GM23338 (cell line): ENCODE data around the gene RDH5.

ENCODE experiments used
- CREB1 ChIP-seq: fragments of 250-450 bp; sonication (Bioruptor Pico); IDR thresholded peaks from 2 replicates; pipeline ENCODE4 v1.5.0; 2020; ENCODE audit warnings: low read depth, mild to moderate bottlenecking, moderate library complexity
- EZH2 ChIP-seq: fragments of 200-600 bp; sonication (generic); IDR thresholded peaks from one replicate; pipeline ENCODE4 v1.8.0; 2017; ENCODE audit warnings: antibody characterized with exemption, mild to moderate bottlenecking, low read depth; ENCODE audit not compliant: unreplicated experiment
- EZH2phosphoT487 ChIP-seq: fragments of 200-600 bp; sonication (generic); IDR thresholded peaks from one replicate; pipeline ENCODE4 v1.8.1; 2018; ENCODE audit warnings: antibody characterized with exemption; ENCODE audit not compliant: unreplicated experiment
- JUNB ChIP-seq: IDR thresholded peaks from one replicate; pipeline ENCODE4 v1.6.1; 2016; ENCODE audit warnings: antibody characterized with exemption; ENCODE audit not compliant: unreplicated experiment
- NANOG ChIP-seq: IDR thresholded peaks from 2 replicates; pipeline ENCODE4 v1.6.1; 2016; ENCODE audit warnings: antibody characterized with exemption, borderline replicate concordance
- POLR2AphosphoS5 ChIP-seq: IDR thresholded peaks from 2 replicates; pipeline ENCODE4 v1.6.1; 2016; ENCODE audit warnings: antibody characterized with exemption, low read depth
- STAT1 ChIP-seq: IDR thresholded peaks from one replicate; pipeline ENCODE4 v1.6.1; 2016; ENCODE audit warnings: antibody characterized with exemption; ENCODE audit not compliant: unreplicated experiment
- ZNF114 ChIP-seq: fragments of 250-450 bp; sonication (Bioruptor Pico); IDR thresholded peaks from 2 replicates; pipeline ENCODE4 v1.5.0; 2020; ENCODE audit warnings: mild to moderate bottlenecking, moderate library complexity
- ZNF331 ChIP-seq: fragments of 250-450 bp; sonication (Bioruptor Pico); IDR thresholded peaks from 2 replicates; pipeline ENCODE4 v1.5.0; 2020; ENCODE audit warnings: low read depth, mild to moderate bottlenecking, moderate library complexity
- TF ChIP-seq, protein P1 (sequence below), 2 experiments: fragments of 200-600 bp in 1 of 2; sonication (generic) in 1 of 2; conservative IDR thresholded peaks; 2 replicates each; pipeline versions ENCODE4 v1.5.1 to v1.6.1; 2016 to 2017; ENCODE audit warnings: antibody characterized with exemption in 2 of 2, low read depth in 2 of 2, mild to moderate bottlenecking in 2 of 2, moderate library complexity in 1 of 2
- TF ChIP-seq, protein P2 (sequence below): IDR thresholded peaks from one replicate; pipeline ENCODE4 v1.6.1; 2018; ENCODE audit warnings: antibody characterized with exemption; ENCODE audit not compliant: unreplicated experiment
- TF ChIP-seq, protein P3 (sequence below): IDR thresholded peaks from 2 replicates; pipeline ENCODE4 v1.6.1; 2016; ENCODE audit warnings: antibody characterized with exemption
- TF ChIP-seq, protein P4 (sequence below): fragments of 250-450 bp; sonication (Bioruptor Pico); IDR thresholded peaks from 2 replicates; pipeline ENCODE4 v1.5.0; 2020; ENCODE audit warnings: mild to moderate bottlenecking, moderate library complexity

DNA sequence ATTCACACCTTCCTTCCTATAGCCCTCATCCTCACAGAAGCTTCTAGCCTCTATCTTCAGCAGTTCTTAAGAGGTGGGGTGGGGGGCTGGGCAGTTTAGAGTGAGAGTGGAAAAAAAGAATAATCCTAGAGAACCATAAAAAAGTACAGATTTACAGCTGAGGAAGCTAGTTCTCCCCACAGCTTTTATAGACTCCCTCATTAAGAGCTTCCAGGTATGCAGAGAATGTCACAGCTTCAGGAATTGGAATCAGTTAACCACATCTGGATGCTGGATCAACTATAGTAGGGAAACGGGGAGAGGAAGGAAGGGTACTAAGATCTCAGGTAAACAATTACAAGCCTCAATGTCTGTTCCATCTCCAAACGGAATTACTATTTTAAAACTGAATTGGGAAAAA lies 35.1 kb downstream of the RDH5 start:
- TF ChIP-seq, protein P1, sequence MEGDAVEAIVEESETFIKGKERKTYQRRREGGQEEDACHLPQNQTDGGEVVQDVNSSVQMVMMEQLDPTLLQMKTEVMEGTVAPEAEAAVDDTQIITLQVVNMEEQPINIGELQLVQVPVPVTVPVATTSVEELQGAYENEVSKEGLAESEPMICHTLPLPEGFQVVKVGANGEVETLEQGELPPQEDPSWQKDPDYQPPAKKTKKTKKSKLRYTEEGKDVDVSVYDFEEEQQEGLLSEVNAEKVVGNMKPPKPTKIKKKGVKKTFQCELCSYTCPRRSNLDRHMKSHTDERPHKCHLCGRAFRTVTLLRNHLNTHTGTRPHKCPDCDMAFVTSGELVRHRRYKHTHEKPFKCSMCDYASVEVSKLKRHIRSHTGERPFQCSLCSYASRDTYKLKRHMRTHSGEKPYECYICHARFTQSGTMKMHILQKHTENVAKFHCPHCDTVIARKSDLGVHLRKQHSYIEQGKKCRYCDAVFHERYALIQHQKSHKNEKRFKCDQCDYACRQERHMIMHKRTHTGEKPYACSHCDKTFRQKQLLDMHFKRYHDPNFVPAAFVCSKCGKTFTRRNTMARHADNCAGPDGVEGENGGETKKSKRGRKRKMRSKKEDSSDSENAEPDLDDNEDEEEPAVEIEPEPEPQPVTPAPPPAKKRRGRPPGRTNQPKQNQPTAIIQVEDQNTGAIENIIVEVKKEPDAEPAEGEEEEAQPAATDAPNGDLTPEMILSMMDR (conservative IDR thresholded peaks at IDR 0.05; ENCODE audit: low read depth in 2 of 2), result no peak
- TF ChIP-seq, protein P2, sequence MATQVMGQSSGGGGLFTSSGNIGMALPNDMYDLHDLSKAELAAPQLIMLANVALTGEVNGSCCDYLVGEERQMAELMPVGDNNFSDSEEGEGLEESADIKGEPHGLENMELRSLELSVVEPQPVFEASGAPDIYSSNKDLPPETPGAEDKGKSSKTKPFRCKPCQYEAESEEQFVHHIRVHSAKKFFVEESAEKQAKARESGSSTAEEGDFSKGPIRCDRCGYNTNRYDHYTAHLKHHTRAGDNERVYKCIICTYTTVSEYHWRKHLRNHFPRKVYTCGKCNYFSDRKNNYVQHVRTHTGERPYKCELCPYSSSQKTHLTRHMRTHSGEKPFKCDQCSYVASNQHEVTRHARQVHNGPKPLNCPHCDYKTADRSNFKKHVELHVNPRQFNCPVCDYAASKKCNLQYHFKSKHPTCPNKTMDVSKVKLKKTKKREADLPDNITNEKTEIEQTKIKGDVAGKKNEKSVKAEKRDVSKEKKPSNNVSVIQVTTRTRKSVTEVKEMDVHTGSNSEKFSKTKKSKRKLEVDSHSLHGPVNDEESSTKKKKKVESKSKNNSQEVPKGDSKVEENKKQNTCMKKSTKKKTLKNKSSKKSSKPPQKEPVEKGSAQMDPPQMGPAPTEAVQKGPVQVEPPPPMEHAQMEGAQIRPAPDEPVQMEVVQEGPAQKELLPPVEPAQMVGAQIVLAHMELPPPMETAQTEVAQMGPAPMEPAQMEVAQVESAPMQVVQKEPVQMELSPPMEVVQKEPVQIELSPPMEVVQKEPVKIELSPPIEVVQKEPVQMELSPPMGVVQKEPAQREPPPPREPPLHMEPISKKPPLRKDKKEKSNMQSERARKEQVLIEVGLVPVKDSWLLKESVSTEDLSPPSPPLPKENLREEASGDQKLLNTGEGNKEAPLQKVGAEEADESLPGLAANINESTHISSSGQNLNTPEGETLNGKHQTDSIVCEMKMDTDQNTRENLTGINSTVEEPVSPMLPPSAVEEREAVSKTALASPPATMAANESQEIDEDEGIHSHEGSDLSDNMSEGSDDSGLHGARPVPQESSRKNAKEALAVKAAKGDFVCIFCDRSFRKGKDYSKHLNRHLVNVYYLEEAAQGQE, result no peak
- TF ChIP-seq POLR2AphosphoS5 (no peak; the same call in 1 of the 2 replicates), EZH2 (no peak), CREB1 (CRISPR knock-in tag) (no peak), JUNB (no peak), EZH2phosphoT487 (no peak), ZNF114 (no peak), STAT1 (no peak), NANOG (no peak), ZNF331 (CRISPR knock-in tag) (no peak)
- TF ChIP-seq, protein P3, sequence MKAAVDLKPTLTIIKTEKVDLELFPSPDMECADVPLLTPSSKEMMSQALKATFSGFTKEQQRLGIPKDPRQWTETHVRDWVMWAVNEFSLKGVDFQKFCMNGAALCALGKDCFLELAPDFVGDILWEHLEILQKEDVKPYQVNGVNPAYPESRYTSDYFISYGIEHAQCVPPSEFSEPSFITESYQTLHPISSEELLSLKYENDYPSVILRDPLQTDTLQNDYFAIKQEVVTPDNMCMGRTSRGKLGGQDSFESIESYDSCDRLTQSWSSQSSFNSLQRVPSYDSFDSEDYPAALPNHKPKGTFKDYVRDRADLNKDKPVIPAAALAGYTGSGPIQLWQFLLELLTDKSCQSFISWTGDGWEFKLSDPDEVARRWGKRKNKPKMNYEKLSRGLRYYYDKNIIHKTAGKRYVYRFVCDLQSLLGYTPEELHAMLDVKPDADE, result no peak
- TF ChIP-seq, protein P4, sequence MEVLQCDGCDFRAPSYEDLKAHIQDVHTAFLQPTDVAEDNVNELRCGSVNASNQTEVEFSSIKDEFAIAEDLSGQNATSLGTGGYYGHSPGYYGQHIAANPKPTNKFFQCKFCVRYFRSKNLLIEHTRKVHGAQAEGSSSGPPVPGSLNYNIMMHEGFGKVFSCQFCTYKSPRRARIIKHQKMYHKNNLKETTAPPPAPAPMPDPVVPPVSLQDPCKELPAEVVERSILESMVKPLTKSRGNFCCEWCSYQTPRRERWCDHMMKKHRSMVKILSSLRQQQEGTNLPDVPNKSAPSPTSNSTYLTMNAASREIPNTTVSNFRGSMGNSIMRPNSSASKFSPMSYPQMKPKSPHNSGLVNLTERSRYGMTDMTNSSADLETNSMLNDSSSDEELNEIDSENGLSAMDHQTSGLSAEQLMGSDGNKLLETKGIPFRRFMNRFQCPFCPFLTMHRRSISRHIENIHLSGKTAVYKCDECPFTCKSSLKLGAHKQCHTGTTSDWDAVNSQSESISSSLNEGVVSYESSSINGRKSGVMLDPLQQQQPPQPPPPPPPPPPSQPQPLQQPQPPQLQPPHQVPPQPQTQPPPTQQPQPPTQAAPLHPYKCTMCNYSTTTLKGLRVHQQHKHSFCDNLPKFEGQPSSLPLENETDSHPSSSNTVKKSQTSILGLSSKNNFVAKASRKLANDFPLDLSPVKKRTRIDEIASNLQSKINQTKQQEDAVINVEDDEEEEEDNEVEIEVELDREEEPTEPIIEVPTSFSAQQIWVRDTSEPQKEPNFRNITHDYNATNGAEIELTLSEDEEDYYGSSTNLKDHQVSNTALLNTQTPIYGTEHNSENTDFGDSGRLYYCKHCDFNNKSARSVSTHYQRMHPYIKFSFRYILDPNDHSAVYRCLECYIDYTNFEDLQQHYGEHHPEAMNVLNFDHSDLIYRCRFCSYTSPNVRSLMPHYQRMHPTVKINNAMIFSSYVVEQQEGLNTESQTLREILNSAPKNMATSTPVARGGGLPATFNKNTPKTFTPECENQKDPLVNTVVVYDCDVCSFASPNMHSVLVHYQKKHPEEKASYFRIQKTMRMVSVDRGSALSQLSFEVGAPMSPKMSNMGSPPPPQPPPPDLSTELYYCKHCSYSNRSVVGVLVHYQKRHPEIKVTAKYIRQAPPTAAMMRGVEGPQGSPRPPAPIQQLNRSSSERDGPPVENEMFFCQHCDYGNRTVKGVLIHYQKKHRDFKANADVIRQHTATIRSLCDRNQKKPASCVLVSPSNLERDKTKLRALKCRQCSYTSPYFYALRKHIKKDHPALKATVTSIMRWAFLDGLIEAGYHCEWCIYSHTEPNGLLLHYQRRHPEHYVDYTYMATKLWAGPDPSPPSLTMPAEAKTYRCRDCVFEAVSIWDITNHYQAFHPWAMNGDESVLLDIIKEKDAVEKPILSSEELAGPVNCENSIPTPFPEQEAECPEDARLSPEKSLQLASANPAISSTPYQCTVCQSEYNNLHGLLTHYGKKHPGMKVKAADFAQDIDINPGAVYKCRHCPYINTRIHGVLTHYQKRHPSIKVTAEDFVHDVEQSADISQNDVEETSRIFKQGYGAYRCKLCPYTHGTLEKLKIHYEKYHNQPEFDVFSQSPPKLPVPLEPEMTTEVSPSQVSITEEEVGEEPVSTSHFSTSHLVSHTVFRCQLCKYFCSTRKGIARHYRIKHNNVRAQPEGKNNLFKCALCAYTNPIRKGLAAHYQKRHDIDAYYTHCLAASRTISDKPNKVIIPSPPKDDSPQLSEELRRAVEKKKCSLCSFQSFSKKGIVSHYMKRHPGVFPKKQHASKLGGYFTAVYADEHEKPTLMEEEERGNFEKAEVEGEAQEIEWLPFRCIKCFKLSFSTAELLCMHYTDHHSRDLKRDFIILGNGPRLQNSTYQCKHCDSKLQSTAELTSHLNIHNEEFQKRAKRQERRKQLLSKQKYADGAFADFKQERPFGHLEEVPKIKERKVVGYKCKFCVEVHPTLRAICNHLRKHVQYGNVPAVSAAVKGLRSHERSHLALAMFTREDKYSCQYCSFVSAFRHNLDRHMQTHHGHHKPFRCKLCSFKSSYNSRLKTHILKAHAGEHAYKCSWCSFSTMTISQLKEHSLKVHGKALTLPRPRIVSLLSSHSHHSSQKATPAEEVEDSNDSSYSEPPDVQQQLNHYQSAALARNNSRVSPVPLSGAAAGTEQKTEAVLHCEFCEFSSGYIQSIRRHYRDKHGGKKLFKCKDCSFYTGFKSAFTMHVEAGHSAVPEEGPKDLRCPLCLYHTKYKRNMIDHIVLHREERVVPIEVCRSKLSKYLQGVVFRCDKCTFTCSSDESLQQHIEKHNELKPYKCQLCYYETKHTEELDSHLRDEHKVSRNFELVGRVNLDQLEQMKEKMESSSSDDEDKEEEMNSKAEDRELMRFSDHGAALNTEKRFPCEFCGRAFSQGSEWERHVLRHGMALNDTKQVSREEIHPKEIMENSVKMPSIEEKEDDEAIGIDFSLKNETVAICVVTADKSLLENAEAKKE, result no peak
